Ishikawa (cell line): ENCODE measurements around the gene NPLOC4.
A peak's percentile ranks its signal among the peaks of the same experiment; 100 is the strongest.

Experiments used
- CEBPB ChIP-seq: IDR thresholded peaks from 2 replicates; pipeline ENCODE4 v1.6.1; 2012
- EGR1 ChIP-seq: IDR thresholded peaks from 2 replicates; pipeline ENCODE4 v1.6.1; 2012
- EP300 ChIP-seq: IDR thresholded peaks from 2 replicates; pipeline ENCODE4 v1.6.1; 2012; ENCODE audit warnings: borderline replicate concordance
- FOXM1 ChIP-seq: IDR thresholded peaks from 2 replicates; pipeline ENCODE4 v1.6.1; 2012; ENCODE audit warnings: low read depth, borderline replicate concordance
- RAD21 ChIP-seq: IDR thresholded peaks from 2 replicates; pipeline ENCODE4 v1.6.1; 2012; ENCODE audit warnings: low read depth
- TAF1 ChIP-seq: IDR thresholded peaks from 2 replicates; pipeline ENCODE4 v1.6.1; 2012; ENCODE audit warnings: low read depth, mild to moderate bottlenecking
- TCF12 ChIP-seq: IDR thresholded peaks from 2 replicates; pipeline ENCODE4 v1.6.1; 2012; ENCODE audit warnings: low read depth
- TEAD4 ChIP-seq: IDR thresholded peaks from 2 replicates; pipeline ENCODE4 v1.6.1; 2012
- YY1 ChIP-seq: IDR thresholded peaks from 2 replicates; pipeline ENCODE4 v1.6.1; 2012; ENCODE audit warnings: low read depth
- ZBTB7A ChIP-seq: IDR thresholded peaks from 2 replicates; pipeline ENCODE4 v1.6.1; 2012; ENCODE audit warnings: low read depth
- TF ChIP-seq, protein P1 (sequence below): IDR thresholded peaks from 2 replicates; pipeline ENCODE4 v1.6.1; 2012; ENCODE audit warnings: low read depth, mild to moderate bottlenecking
- TF ChIP-seq, protein P2 (sequence below): IDR thresholded peaks from 2 replicates; pipeline ENCODE4 v1.6.1; 2012
- TF ChIP-seq, protein P3 (sequence below): IDR thresholded peaks from 2 replicates; pipeline ENCODE4 v1.6.1; 2012

DNA sequence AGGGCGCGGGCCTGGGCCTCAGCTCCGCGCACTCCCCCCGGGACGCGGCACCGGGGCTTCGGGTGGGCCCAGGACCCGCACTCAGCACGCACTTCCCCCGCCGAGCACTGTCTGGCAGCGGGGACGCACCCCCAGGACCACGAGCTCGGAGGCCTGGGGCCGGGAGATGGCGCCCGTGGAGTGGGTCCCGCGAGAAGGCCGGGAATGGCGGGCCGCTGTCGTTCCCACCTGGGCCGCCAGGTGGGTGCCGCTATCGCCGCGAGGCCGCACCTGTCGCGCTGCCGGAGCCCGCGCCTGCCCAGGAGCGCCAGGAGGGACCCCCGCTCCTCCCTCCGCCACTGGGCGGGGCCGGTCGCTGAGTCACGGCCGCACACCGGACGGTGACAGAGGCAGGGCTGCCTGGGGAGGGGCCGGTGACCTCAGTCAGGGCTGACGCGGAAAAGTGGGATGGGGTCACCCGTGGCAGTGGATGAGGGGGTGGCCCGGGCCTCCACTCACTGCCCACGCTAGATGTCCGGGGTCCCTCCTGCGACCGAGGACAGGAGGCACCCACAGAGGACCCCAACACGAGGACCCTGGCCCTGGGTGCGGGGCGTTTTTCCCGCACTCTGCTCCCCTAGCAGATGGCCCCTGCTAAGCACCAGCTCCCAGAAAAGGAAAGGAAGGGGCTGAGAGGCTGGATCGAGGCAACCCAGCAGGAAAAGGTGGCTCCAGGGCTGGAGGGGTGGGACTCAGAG is 117.5 kb downstream of the NPLOC4 start:
- TF ChIP-seq, protein P1, sequence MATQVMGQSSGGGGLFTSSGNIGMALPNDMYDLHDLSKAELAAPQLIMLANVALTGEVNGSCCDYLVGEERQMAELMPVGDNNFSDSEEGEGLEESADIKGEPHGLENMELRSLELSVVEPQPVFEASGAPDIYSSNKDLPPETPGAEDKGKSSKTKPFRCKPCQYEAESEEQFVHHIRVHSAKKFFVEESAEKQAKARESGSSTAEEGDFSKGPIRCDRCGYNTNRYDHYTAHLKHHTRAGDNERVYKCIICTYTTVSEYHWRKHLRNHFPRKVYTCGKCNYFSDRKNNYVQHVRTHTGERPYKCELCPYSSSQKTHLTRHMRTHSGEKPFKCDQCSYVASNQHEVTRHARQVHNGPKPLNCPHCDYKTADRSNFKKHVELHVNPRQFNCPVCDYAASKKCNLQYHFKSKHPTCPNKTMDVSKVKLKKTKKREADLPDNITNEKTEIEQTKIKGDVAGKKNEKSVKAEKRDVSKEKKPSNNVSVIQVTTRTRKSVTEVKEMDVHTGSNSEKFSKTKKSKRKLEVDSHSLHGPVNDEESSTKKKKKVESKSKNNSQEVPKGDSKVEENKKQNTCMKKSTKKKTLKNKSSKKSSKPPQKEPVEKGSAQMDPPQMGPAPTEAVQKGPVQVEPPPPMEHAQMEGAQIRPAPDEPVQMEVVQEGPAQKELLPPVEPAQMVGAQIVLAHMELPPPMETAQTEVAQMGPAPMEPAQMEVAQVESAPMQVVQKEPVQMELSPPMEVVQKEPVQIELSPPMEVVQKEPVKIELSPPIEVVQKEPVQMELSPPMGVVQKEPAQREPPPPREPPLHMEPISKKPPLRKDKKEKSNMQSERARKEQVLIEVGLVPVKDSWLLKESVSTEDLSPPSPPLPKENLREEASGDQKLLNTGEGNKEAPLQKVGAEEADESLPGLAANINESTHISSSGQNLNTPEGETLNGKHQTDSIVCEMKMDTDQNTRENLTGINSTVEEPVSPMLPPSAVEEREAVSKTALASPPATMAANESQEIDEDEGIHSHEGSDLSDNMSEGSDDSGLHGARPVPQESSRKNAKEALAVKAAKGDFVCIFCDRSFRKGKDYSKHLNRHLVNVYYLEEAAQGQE = no peak
- no peak; the same call in 1 of the 2 replicates for TF ChIP-seq TCF12
- TF ChIP-seq, protein P2, sequence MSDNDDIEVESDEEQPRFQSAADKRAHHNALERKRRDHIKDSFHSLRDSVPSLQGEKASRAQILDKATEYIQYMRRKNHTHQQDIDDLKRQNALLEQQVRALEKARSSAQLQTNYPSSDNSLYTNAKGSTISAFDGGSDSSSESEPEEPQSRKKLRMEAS = peak; percentile 72; the same call in 1 of the 2 replicates
- TF ChIP-seq RAD21 = peak; percentile 48; the same call in 1 of the 2 replicates
- no peak for TF ChIP-seq EGR1
- TF ChIP-seq EP300 = no peak
- TF ChIP-seq FOXM1 = no peak
- TF ChIP-seq ZBTB7A = peak; percentile 78
- TF ChIP-seq CEBPB = no peak
- TF ChIP-seq YY1 = peak; percentile 56
- TF ChIP-seq, protein P3, sequence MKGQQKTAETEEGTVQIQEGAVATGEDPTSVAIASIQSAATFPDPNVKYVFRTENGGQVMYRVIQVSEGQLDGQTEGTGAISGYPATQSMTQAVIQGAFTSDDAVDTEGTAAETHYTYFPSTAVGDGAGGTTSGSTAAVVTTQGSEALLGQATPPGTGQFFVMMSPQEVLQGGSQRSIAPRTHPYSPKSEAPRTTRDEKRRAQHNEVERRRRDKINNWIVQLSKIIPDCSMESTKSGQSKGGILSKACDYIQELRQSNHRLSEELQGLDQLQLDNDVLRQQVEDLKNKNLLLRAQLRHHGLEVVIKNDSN = no peak
- TF ChIP-seq TEAD4 = no peak
- TF ChIP-seq TAF1 = no peak
